Bronchial epithelial cell (primary cell): Measurements from ENCODE around the gene SYNM. TPM values are rescaled to one million over a fixed set of nuclear protein-coding genes. Genes with fewer than 3 reads are reported as not detected.

Experiments
- DNase-seq: peaks from one replicate; pipeline ENCODE4 v3.0.0-alpha.2; 2010; ENCODE audit warnings: low read depth
- FAIRE-seq: peaks from 2 replicates; lab custom pipeline; 2011; peaks lifted over from hg19 to GRCh38; lab: Jason Lieb, UNC
- H3K27me3 ChIP-seq: 2 replicates; pipeline ENCODE4 v1.5.1; 2011; ENCODE audit warnings: low read length; ENCODE audit not compliant: control insufficient read depth, insufficient read depth
- H3K36me3 ChIP-seq: 2 replicates; pipeline ENCODE4 v1.5.1; 2011; ENCODE audit warnings: low read length; ENCODE audit not compliant: control insufficient read depth, insufficient read depth
- H3K4me3 ChIP-seq: 2 replicates; pipeline ENCODE4 v1.5.1; 2011; ENCODE audit warnings: mild to moderate bottlenecking, low read depth, low read length, control low read depth
- CTCF ChIP-seq: IDR thresholded peaks from 2 replicates; pipeline ENCODE4 v1.5.1; 2011; ENCODE audit warnings: mild to moderate bottlenecking, moderate library complexity, low read length, control low read depth, inconsistent platforms; ENCODE audit not compliant: insufficient read depth, severe bottlenecking
- total RNA-seq: library from RNA; depleted of rRNA; stranded (reverse); fragments of >200 nt; gene quantifications from 2 replicates; pipeline ENCODE4 v1.2.1, GENCODE V29; 2014

The SYNM gene
- total RNA-seq, 1 donor from 2014 or later = 0.26 TPM

DNA sequence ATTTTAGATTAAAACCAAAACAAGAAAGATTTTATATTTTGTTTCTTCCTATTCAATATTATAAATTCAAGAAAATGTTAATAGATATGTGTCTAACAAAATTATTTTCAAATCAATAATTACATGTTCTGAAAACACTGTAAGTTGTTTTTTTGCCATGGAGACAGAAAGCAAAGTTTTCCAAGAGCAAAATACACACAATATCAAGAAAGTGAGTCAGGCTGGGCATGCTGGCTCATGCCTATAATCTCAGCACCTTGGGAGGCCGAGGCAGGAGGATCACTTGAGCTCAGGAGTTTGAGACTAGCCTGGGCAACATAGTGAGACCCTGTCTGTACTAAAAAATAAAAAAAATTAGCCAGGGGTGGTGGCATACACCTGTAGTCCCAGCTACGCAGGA, 72.8 kb downstream of the SYNM start:
- DNase-seq (peak; percentile 55), FAIRE-seq (no peak)
- Histone ChIP-seq H3K36me3 (peaks cover 5% of the 10 kb centered on the region), H3K4me3 (no peak overlapping the region), H3K27me3 (no peaks in the 10 kb centered on the region)
- no peak for TF ChIP-seq CTCF

GRCh38 chr15:99180086-99180963, 75.4 kb downstream of the SYNM start:
- peaks cover 4% of the 10 kb centered on the region for H3K36me3 ChIP-seq
- FAIRE-seq (peak; percentile 32), DNase-seq (no peak)
- H3K27me3 ChIP-seq = no peaks in the 10 kb centered on the region
- no peak overlapping the region for H3K4me3 ChIP-seq
- TF ChIP-seq CTCF = no peak

DNA sequence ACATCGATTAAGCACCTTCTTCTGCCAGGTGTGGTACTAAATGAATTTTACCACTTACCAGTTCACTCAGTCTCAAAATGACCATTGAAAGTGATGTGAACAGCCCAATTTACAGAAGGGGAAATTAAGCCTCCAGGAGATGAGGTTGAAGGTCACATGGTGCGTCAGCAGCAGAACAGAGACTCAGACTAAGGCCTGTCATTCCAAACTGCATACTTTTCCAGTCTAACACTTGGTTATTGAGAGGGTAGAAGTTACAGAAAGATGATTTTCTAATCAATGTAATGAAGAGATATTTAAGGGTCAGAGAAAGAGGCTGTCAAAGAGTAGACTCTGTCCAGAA, 76.1 kb downstream of the SYNM start:
- no peak for FAIRE-seq
- no peak for DNase-seq
- H3K36me3 ChIP-seq = peaks cover 4% of the 10 kb centered on the region
- no peaks in the 10 kb centered on the region for H3K27me3 ChIP-seq
- no peak for TF ChIP-seq CTCF
- H3K4me3 ChIP-seq = no peak overlapping the region

DNA sequence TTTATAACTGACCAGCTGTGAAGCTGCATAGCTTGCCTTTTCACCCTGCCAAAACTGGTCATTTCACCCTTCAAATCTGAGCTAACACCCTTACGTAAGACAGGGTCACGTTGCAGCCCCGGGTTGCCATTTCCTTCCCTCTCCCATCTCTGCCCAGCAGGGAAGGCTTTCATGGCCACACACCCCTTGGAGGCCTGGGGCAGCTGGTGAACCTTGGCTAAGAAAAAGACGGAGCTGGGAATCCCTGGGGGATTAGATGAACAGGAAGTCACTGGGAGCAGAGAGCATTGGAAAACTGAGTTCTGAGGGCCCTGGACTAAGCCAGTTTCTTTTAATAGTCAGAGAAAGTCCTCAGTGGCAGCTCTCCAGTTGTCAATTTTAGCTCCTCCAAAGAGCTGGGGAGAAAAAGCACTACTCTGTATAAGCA, 76.7 kb downstream of the SYNM start:
- no peak for FAIRE-seq
- H3K4me3 ChIP-seq = no peak overlapping the region
- TF ChIP-seq CTCF = no peak

GRCh38 chr15:99182791-99183190, 77.9 kb downstream of the SYNM start:
- H3K36me3 ChIP-seq = peaks cover 3% of the 10 kb centered on the region
- no peak for FAIRE-seq
- TF ChIP-seq CTCF = no peak
- H3K4me3 ChIP-seq = no peak overlapping the region
- H3K27me3 ChIP-seq = no peaks in the 10 kb centered on the region
- no peak for DNase-seq

More for the DNA sequence above, 76.7 kb downstream of the SYNM start:
- Histone ChIP-seq H3K36me3 (peaks cover 4% of the 10 kb centered on the region), H3K27me3 (no peaks in the 10 kb centered on the region)
- no peak for DNase-seq

Other genes with a start within 250 kb of the SYNM start
- not detected in 2 replicates for gene PGPEP1L, start 97.3 kb upstream of the SYNM start, total RNA-seq
- 10.0 and 16.6 TPM in 2 replicates for gene TTC23, start 144.5 kb downstream of the SYNM start, total RNA-seq
- 15.8 and 17.0 TPM in 2 replicates for gene LRRC28, start 146.4 kb downstream of the SYNM start, total RNA-seq